ENCODE measurements around the gene STK24. TPM values are rescaled to one million over a fixed set of nuclear protein-coding genes. Genes with fewer than 3 reads are reported as not detected.

The STK24 gene
- total RNA-seq, 2 experiments from 2014 or later, result 140 to 151 TPM

DNA sequence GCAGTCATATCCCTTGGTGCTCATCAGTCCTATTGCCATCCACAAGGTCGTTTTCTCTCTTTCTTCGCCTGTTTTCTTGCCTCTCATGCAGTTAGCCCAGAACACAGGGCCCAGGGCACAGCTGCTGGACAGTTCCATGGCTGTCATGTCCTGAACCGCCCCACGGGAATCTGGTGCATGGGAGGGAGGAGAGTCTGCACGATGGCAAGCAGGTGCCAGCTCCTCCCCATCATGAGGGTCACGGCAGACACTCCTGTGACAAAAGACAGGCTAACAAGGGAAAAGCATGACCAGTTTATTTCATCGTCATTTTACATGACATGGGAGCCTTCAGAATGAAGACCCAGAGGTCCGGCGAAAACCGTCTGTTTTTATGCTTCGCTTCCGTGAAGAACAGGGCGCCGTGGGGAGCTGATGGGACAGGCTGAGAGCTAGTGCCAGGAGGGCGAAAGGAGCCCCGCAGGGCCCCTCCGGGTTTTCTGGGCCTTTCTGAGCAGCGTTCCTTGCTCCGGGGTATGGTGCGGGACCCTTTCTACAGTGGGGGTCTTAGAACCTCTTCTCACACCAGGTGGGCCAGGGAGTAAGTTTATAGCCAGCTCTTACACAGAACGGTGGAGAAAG lies 135.7 kb downstream of the STK24 start:
- ChIA-PET CTCF (no interaction called here), POLR2A (no interaction called here)
- ATAC-seq (no peak), DNase-seq (no peak)
- Mint-ChIP-seq H3K36me3 (ENCODE audit: low read depth) (no peaks in the 10 kb centered on the region), H3K9me3 (ENCODE audit: insufficient read depth) (no peaks in the 10 kb centered on the region), H3K27ac (no peak overlapping the region), H3K27me3 (ENCODE audit: low read depth) (no peaks in the 10 kb centered on the region), H3K4me3 (no peak overlapping the region), H3K4me1 (ENCODE audit: low read depth) (peaks cover 16% of the 10 kb centered on the region)

DNA sequence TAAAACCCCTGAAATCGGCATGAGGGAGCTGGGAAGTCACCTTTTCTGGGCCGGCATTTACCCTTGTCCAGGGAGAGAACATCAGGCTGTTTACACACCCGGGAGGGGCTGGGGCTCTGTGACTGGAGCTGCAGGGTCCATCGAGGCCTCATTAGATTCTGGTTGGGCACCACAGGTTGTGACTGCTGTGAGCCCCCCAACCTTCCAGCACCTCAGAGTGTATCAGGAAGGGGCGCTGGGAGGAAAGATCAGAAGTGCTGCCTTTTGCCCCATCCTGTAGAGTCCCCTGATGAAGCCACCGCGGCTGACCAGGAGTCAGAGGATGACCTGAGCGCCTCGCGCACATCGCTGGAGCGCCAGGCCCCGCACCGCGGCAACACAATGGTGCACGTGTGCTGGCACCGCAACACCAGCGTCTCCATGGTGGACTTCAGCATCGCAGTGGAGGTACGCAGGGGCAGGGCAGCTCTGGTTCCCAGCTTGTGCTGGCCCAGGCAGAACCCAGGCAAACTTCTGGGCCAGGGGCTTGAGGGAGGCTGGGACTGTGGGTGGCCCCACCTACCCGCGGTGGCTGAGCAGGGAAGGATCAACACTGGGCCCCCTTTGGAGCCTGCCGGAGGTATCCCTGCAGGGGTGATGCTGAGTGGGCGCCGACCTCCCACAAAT lies 136.4 kb downstream of the STK24 start:
- ATAC-seq (no peak), DNase-seq (no peak)
- ChIA-PET POLR2A (no interaction called here), CTCF (no interaction called here)
- Mint-ChIP-seq H3K4me3 (no peak overlapping the region), H3K9me3 (ENCODE audit: insufficient read depth) (no peaks in the 10 kb centered on the region), H3K4me1 (ENCODE audit: low read depth) (peaks cover 10% of the 10 kb centered on the region), H3K36me3 (ENCODE audit: low read depth) (no peaks in the 10 kb centered on the region), H3K27me3 (ENCODE audit: low read depth) (no peaks in the 10 kb centered on the region), H3K27ac (no peak overlapping the region)

DNA sequence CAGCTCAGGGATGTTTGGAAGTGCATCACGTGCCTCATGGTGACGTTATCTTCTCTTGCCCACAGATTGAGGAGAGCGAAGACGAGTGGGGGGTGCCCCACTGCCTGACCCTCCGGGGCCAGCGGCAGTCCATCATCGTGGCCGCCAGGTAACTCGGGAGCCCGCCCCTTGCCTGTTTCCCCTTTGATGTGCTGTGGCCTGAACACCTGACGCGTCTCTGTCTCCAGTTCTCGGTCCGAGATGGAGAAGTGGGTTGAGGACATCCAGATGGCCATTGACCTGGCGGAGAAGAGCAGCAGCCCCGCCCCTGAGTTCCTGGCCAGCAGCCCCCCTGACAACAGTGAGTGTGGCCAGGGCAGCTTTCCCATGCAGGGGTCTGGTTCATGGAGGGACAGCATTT lies 137.0 kb downstream of the STK24 start:
- no peak for DNase-seq
- Mint-ChIP-seq H3K4me3 (no peak overlapping the region), H3K4me1 (ENCODE audit: low read depth) (peaks cover 5% of the 10 kb centered on the region), H3K36me3 (ENCODE audit: low read depth) (no peaks in the 10 kb centered on the region), H3K27ac (no peak overlapping the region), H3K9me3 (ENCODE audit: insufficient read depth) (no peaks in the 10 kb centered on the region), H3K27me3 (ENCODE audit: low read depth) (no peaks in the 10 kb centered on the region)
- no peak for ATAC-seq
- ChIA-PET CTCF (no interaction called here), POLR2A (no interaction called here)

DNA sequence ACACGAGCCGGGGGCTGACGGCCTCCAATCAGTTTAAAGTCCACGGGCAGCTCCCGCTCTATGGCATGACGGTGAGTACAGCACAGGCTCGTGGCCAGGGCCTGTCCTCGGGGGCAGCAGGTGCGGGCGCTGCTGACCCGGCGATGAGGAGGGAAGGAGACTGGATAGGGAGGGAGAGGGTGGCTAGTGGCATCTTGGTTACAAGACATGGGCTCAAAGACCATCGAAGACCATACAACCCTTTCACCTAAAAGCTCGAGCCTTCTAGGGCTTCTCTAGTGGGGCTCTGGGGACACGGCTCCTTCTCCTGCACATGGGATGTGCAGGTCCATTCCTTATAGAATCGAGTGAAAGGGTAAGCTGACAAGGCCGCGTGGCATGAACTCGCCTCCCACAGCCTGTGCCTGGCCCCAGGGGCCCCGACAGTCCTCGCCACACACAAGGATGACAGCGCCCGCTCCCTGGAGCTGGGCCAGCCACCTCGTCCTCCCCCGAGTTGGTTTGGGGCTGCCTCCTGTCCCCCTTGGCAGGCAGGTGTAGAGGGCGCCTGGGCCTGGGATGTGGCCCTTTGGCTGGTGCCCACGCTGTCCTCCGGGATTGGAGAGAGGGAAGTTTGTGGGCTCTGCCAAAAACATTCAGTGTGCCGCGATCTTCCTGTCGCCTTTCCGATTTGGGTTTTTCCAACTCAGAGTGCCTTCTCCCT lies 137.6 kb downstream of the STK24 start:
- DNase-seq (no peak), ATAC-seq (no peak)
- no peak overlapping the region for H3K4me3 Mint-ChIP-seq
- no peak overlapping the region for H3K27ac Mint-ChIP-seq
- CTCF ChIA-PET, result no interaction called here
- POLR2A ChIA-PET, result no interaction called here
- no peaks in the 10 kb centered on the region for H3K36me3 Mint-ChIP-seq (ENCODE audit: low read depth)
- H3K27me3 Mint-ChIP-seq (ENCODE audit: low read depth), result no peaks in the 10 kb centered on the region
- H3K9me3 Mint-ChIP-seq (ENCODE audit: insufficient read depth), result no peaks in the 10 kb centered on the region
- peaks cover 4% of the 10 kb centered on the region for H3K4me1 Mint-ChIP-seq (ENCODE audit: low read depth)

DNA sequence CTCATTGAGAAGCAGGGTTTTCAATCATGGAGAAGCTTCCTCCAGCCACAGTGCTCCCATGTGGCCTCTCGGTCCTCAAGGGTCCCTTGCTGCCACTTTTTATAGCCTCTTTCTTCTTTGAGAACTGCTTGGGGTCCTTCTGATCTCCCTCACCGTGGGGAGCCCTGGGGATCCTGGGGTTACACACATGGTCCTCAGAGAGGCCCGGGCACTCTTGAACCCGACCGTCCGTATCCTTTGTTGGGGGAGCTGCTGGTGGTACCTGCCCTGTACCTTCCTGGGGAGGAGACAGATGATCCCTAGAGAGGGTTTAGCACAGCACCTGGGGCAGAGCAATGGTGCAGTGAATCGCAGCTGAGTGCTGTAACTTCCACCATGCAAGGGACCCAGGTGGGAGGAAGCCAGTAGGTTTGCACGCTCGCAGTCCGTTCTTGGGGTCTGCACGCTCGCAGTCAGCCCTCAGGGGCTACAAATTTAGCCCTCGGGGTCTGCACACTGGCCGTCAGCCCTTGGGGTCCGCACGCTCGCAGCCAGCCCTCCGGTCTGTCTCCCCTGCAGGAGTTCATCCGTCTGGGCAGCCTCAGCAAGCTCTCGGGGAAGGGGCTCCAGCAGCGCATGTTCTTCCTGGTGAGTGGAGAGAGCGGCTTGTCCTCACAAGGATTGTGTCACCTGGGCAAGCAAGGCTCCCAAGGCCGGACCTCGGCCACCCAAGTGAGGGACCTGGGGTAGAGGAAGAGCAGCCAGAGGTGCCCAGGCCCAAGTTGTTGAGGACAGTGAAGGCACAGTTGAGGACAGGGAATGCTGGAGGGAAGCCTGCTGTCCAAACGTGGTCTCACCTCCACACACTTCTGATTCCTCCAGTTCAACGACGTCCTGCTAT lies 138.4 kb downstream of the STK24 start:
- CTCF ChIA-PET, result interaction anchor here (1.6 kb wide), 1 partner anchor 214 kb away, joined by 5 read pairs; no protein-coding TSS in a partner anchor
- POLR2A ChIA-PET, result no interaction called here
- ATAC-seq (no peak), DNase-seq (no peak)
- Mint-ChIP-seq H3K9me3 (ENCODE audit: insufficient read depth) (no peaks in the 10 kb centered on the region), H3K27me3 (ENCODE audit: low read depth) (no peaks in the 10 kb centered on the region), H3K27ac (no peak overlapping the region), H3K4me1 (ENCODE audit: low read depth) (peaks cover 4% of the 10 kb centered on the region), H3K4me3 (no peak overlapping the region), H3K36me3 (ENCODE audit: low read depth) (no peaks in the 10 kb centered on the region)

DNA sequence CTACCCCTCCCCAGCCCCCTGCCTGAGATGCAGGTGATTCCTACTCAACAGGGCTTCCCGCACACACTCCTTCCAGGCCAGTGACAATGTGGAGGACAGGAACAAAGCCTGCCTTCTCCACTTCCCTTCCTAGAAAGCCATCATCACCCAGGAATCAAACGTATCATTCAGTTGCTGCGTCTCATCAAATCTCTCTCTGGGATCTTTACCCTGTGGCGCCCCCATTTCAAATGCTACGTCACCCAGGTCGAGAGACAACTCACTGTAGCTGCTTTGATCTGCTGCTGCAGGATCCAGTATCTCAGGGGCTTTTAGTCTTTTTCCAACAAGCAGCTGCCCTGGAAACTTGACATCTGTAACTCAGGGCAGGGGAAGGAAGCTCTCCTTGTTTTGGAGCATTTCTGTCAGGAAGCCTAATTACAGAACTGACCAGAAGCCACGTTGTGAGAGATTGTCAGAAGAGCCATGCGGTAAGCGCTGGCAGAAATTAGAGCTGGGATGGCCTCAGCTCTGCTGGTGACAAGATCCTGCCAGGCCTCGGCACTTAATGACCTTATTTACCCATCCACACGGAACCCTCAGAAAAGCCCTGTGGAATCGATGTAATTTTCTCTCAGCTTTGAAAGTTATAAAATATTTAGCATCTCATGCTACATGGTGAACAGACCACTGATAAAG lies 140.5 kb downstream of the STK24 start:
- ATAC-seq (no peak), DNase-seq (no peak)
- no peaks in the 10 kb centered on the region for H3K4me1 Mint-ChIP-seq (ENCODE audit: low read depth)
- H3K9me3 Mint-ChIP-seq (ENCODE audit: insufficient read depth), result no peaks in the 10 kb centered on the region
- ChIA-PET CTCF (interaction anchor here (1.6 kb wide), 1 partner anchor 217 kb away, joined by 5 read pairs; no protein-coding TSS in a partner anchor), POLR2A (no interaction called here)
- H3K36me3 Mint-ChIP-seq (ENCODE audit: low read depth), result no peaks in the 10 kb centered on the region
- no peaks in the 10 kb centered on the region for H3K27me3 Mint-ChIP-seq (ENCODE audit: low read depth)
- H3K4me3 Mint-ChIP-seq, result no peak overlapping the region
- no peak overlapping the region for H3K27ac Mint-ChIP-seq

DNA sequence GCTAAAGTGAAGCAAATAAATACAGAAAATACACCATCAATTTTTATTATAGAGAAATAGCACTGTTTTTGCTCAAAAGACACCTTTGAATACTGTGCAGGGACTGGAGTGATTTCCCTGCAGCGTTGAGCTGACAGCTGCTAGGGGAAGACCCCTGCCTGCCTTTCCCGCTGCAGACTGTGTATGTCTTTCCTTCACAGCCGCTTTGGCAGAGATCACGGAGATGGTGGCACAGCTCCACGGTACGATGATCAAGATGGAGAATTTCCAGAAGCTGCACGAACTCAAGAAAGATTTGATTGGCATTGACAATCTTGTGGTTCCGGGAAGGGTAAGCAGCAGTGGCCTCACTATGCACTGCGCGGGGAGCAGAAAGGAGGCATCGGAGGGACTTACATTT lies 141.5 kb downstream of the STK24 start:
- Mint-ChIP-seq H3K36me3 (ENCODE audit: low read depth) (no peaks in the 10 kb centered on the region), H3K27me3 (ENCODE audit: low read depth) (no peaks in the 10 kb centered on the region), H3K4me3 (no peak overlapping the region), H3K27ac (no peak overlapping the region), H3K4me1 (ENCODE audit: low read depth) (no peaks in the 10 kb centered on the region), H3K9me3 (ENCODE audit: insufficient read depth) (no peaks in the 10 kb centered on the region)
- ChIA-PET CTCF (no interaction called here), POLR2A (no interaction called here)
- ATAC-seq (no peak), DNase-seq (no peak)

DNA sequence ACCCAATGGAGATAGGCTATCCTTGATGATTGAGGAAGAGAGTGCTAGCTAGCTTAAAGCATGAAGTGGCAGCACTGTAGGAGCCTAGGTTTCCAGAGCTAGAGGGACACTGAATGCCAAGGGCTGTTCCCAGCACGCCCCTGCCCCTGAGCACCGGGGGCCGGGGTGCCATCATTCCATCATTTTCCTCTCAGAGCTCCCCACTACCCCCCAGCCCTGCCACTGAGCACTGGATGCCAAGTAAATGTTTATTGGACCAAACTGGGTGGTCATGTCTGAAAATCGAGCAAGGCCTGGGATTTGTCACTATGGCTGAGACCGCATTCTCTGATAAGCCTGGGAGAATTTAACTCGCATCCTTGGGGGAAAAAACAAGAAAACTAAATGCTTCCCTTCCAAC lies 142.8 kb downstream of the STK24 start:
- no peaks in the 10 kb centered on the region for H3K4me1 Mint-ChIP-seq (ENCODE audit: low read depth)
- CTCF ChIA-PET, result no interaction called here
- POLR2A ChIA-PET, result no interaction called here
- no peak for ATAC-seq
- no peak overlapping the region for H3K27ac Mint-ChIP-seq
- H3K27me3 Mint-ChIP-seq (ENCODE audit: low read depth), result no peaks in the 10 kb centered on the region
- H3K4me3 Mint-ChIP-seq, result no peak overlapping the region
- no peaks in the 10 kb centered on the region for H3K36me3 Mint-ChIP-seq (ENCODE audit: low read depth)
- H3K9me3 Mint-ChIP-seq (ENCODE audit: insufficient read depth), result no peaks in the 10 kb centered on the region
- DNase-seq, result no peak

DNA sequence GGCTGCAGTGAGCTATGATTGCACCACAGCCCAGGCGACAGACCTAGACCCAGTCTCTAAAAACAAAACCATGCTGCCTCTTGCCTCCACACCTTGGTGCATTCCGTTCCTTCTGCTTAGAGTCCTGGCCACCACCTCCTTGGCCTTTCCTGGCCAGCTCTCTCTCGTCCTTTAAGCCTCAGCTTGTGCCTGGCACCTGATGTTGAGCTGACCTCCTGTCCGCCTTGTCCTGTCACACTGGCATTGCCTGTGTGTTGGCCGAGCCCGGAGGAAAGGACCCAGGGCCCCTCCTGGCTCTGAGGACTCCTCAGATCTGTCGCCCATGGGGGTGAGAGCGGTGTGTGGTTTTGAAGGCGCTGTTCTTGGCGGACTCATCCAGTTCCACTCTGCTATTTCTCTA lies 143.3 kb downstream of the STK24 start:
- no peaks in the 10 kb centered on the region for H3K4me1 Mint-ChIP-seq (ENCODE audit: low read depth)
- no peaks in the 10 kb centered on the region for H3K9me3 Mint-ChIP-seq (ENCODE audit: insufficient read depth)
- ChIA-PET POLR2A (no interaction called here), CTCF (no interaction called here)
- ATAC-seq (no peak), DNase-seq (no peak)
- no peak overlapping the region for H3K4me3 Mint-ChIP-seq
- H3K27ac Mint-ChIP-seq, result no peak overlapping the region
- no peaks in the 10 kb centered on the region for H3K36me3 Mint-ChIP-seq (ENCODE audit: low read depth)
- H3K27me3 Mint-ChIP-seq (ENCODE audit: low read depth), result no peaks in the 10 kb centered on the region

DNA sequence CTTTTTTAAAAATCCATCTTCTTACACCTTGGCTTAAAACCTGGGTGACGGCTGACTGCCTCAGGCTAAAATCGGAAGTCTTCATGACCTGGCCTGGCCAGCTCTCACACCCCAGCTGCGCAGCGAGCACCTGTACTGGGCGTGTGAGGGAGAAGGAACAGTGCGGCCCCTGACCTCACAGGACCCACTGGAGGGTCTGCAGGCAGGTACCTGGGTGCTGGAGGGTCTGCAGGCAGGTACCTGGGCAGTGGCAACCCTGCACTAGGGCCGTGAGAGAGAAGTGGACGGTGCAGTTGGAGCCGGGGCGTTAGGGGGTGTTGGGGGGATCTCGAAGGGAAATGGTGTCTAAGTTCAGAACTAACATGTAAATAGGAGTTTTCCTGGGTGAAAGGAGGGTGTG lies 144.3 kb downstream of the STK24 start:
- H3K36me3 Mint-ChIP-seq (ENCODE audit: low read depth), result no peaks in the 10 kb centered on the region
- ChIA-PET CTCF (no interaction called here), POLR2A (no interaction called here)
- H3K4me1 Mint-ChIP-seq (ENCODE audit: low read depth), result no peaks in the 10 kb centered on the region
- no peaks in the 10 kb centered on the region for H3K27me3 Mint-ChIP-seq (ENCODE audit: low read depth)
- H3K4me3 Mint-ChIP-seq, result no peak overlapping the region
- DNase-seq, result no peak
- no peaks in the 10 kb centered on the region for H3K9me3 Mint-ChIP-seq (ENCODE audit: insufficient read depth)
- ATAC-seq, result no peak
- H3K27ac Mint-ChIP-seq, result no peak overlapping the region

DNA sequence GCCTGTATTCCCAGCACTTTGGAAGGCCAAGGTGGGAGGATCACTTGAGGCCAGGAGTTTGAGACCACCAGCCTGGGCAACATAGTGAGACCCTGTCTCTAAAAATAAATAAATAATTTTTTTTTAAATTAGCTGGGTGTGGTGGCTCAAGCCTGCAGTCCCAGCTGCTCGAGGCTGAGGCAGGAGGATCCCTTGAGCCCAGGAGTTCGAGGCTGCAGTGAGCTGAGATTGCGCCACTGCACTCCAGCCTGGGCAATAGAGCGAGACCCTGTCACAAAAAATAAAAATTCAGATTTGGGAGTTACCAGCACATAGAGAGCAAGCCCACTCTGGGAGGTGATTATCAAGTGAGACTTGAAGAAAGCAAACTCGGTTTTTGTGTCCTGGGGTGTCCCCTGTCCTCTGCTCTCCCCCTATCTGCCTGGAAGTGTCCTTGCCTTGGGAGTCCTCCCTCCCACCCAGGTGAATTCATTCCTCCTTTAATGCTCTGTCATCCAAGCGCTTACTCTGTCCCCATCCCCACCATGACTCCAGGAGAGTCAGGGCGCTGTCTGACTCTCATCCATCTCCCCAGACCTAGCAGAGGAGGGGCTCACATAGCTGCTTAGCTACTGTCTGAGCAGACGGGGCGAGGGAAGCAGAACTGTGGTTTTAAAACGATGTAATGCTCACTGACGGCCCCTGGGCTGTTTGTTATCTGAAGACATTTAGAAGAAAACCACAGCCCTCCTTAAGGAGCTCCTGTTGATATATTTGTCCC lies 146.8 kb downstream of the STK24 start:
- Mint-ChIP-seq H3K4me3 (no peak overlapping the region), H3K4me1 (ENCODE audit: low read depth) (no peaks in the 10 kb centered on the region), H3K9me3 (ENCODE audit: insufficient read depth) (no peaks in the 10 kb centered on the region), H3K27ac (no peak overlapping the region), H3K27me3 (ENCODE audit: low read depth) (no peaks in the 10 kb centered on the region), H3K36me3 (ENCODE audit: low read depth) (no peaks in the 10 kb centered on the region)
- ChIA-PET POLR2A (no interaction called here), CTCF (interaction anchor here (1.1 to 1.4 kb wide), 3 partner anchors 16 to 574 kb away, joined by 4 read pairs; no protein-coding TSS in a partner anchor)
- DNase-seq (no peak), ATAC-seq (no peak)

Measured in activated CD8-positive, alpha-beta T cell treated with anti-CD3 and anti-CD28 coated beads, Interleukin-2, amount 10 ng/mL, durations not matched to agents 7 days and 5 days (primary cell).